ENCODE data around the gene OLFM2. TPM values are rescaled to one million over a fixed set of nuclear protein-coding genes. Genes with fewer than 3 reads are reported as not detected.
A peak's percentile ranks its signal among the peaks of the same experiment; 100 is the strongest.

The OLFM2 gene
- total RNA-seq, 2 experiments from 2014 or later, result 0.12 to 1.0 TPM

- H3K9me3 Mint-ChIP-seq, result no peaks in the 10 kb centered on the region
Observed at GRCh38 chr19:9914315-9915207, 21.8 kb downstream of the OLFM2 start.

GRCh38 chr19:9914001-9914314 lies 22.4 kb downstream of the OLFM2 start:
- Mint-ChIP-seq H3K4me1 (ENCODE audit: low read depth) (peaks cover 4% of the 10 kb centered on the region), H3K9me3 (no peaks in the 10 kb centered on the region), H3K27me3 (ENCODE audit: low read depth) (peaks cover 16% of the 10 kb centered on the region), H3K27ac (no peak overlapping the region), H3K36me3 (ENCODE audit: low read depth) (no peaks in the 10 kb centered on the region), H3K4me3 (peak overlapping the region; percentile 71)
- intact Hi-C loops (cut with micrococcal nuclease), result loop anchor here (1.0 to 10.0 kb wide), 6 partner anchors 51 to 779 kb away; partner anchors contain the start of gene ZNF561
- no peak for DNase-seq
- CTCF ChIA-PET, result no interaction called here

More at GRCh38 chr19:9914315-9915207, 21.8 kb downstream of the OLFM2 start:
- H3K27ac Mint-ChIP-seq, result no peak overlapping the region
- no peaks in the 10 kb centered on the region for H3K36me3 Mint-ChIP-seq (ENCODE audit: low read depth)
- CTCF ChIA-PET, result no interaction called here
- H3K27me3 Mint-ChIP-seq (ENCODE audit: low read depth), result peaks cover 16% of the 10 kb centered on the region
- intact Hi-C loops (cut with micrococcal nuclease), result loop anchor here (1.0 to 10.0 kb wide), 6 partner anchors 51 to 780 kb away; partner anchors contain the start of gene ZNF561
- DNase-seq, result peak; percentile 90
- H3K4me1 Mint-ChIP-seq (ENCODE audit: low read depth), result peaks cover 4% of the 10 kb centered on the region
- peak overlapping the region; percentile 71 for H3K4me3 Mint-ChIP-seq

GRCh38 chr19:9913237-9914000 lies 22.9 kb downstream of the OLFM2 start:
- CTCF ChIA-PET, result no interaction called here
- Mint-ChIP-seq H3K9me3 (no peaks in the 10 kb centered on the region), H3K27ac (no peak overlapping the region), H3K4me3 (peak overlapping the region; percentile 52), H3K36me3 (ENCODE audit: low read depth) (no peaks in the 10 kb centered on the region), H3K4me1 (ENCODE audit: low read depth) (peaks cover 4% of the 10 kb centered on the region), H3K27me3 (ENCODE audit: low read depth) (peaks cover 11% of the 10 kb centered on the region)
- intact Hi-C loops (cut with micrococcal nuclease), result loop anchor here (5.0 to 10.0 kb wide), 3 partner anchors 291 to 779 kb away; partner anchors contain the start of gene ZNF561
- no peak for DNase-seq

GRCh38 chr19:9912551-9913236 lies 23.6 kb downstream of the OLFM2 start:
- Mint-ChIP-seq H3K27me3 (ENCODE audit: low read depth) (peaks cover 9% of the 10 kb centered on the region), H3K4me1 (ENCODE audit: low read depth) (peaks cover 4% of the 10 kb centered on the region), H3K27ac (no peak overlapping the region), H3K36me3 (ENCODE audit: low read depth) (no peaks in the 10 kb centered on the region), H3K4me3 (peak overlapping the region; percentile 52), H3K9me3 (no peaks in the 10 kb centered on the region)
- intact Hi-C loops (cut with micrococcal nuclease), result loop anchor here (5.0 to 10.0 kb wide), 3 partner anchors 290 to 778 kb away; partner anchors contain the start of gene ZNF561
- no peak for DNase-seq
- CTCF ChIA-PET, result interaction anchor here (0.6 kb wide), 1 partner anchor 78 kb away, joined by 3 read pairs; no protein-coding TSS in a partner anchor

GRCh38 chr19:9911524-9912185 lies 24.7 kb downstream of the OLFM2 start:
- no peaks in the 10 kb centered on the region for H3K36me3 Mint-ChIP-seq (ENCODE audit: low read depth)
- intact Hi-C loops (cut with micrococcal nuclease), result loop anchor here (5.0 to 10.0 kb wide), 3 partner anchors 289 to 777 kb away; partner anchors contain the start of gene ZNF561
- no peak overlapping the region for H3K27ac Mint-ChIP-seq
- H3K4me3 Mint-ChIP-seq, result no peak overlapping the region
- CTCF ChIA-PET, result interaction anchor here (0.6 kb wide), 1 partner anchor 77 kb away, joined by 3 read pairs; no protein-coding TSS in a partner anchor
- H3K27me3 Mint-ChIP-seq (ENCODE audit: low read depth), result peaks cover 1% of the 10 kb centered on the region
- no peak for DNase-seq
- no peaks in the 10 kb centered on the region for H3K9me3 Mint-ChIP-seq
- H3K4me1 Mint-ChIP-seq (ENCODE audit: low read depth), result peaks cover 4% of the 10 kb centered on the region

- Mint-ChIP-seq H3K4me1 (ENCODE audit: low read depth) (peaks cover 4% of the 10 kb centered on the region), H3K36me3 (ENCODE audit: low read depth) (no peaks in the 10 kb centered on the region), H3K9me3 (no peaks in the 10 kb centered on the region), H3K4me3 (no peak overlapping the region), H3K27me3 (ENCODE audit: low read depth) (no peaks in the 10 kb centered on the region), H3K27ac (no peak overlapping the region)
- intact Hi-C loops (cut with micrococcal nuclease), result loop anchor here (5.0 to 10.0 kb wide), 3 partner anchors 288 to 776 kb away; partner anchors contain the start of gene ZNF561
- DNase-seq, result no peak
- CTCF ChIA-PET, result no interaction called here
Observed at GRCh38 chr19:9910625-9911024, 25.7 kb downstream of the OLFM2 start.

- CTCF ChIA-PET, result no interaction called here
- no peaks in the 10 kb centered on the region for H3K9me3 Mint-ChIP-seq
- H3K36me3 Mint-ChIP-seq (ENCODE audit: low read depth), result no peaks in the 10 kb centered on the region
- H3K27ac Mint-ChIP-seq, result no peak overlapping the region
- peaks cover 4% of the 10 kb centered on the region for H3K4me1 Mint-ChIP-seq (ENCODE audit: low read depth)
- H3K4me3 Mint-ChIP-seq, result no peak overlapping the region
- no peak for DNase-seq
- H3K27me3 Mint-ChIP-seq (ENCODE audit: low read depth), result no peaks in the 10 kb centered on the region
- intact Hi-C loops (cut with micrococcal nuclease), result no loop called here
Observed at GRCh38 chr19:9909251-9909650, 27.1 kb downstream of the OLFM2 start.

GRCh38 chr19:9906475-9907087 lies 29.7 kb downstream of the OLFM2 start:
- H3K9me3 Mint-ChIP-seq, result no peaks in the 10 kb centered on the region
- H3K4me1 Mint-ChIP-seq (ENCODE audit: low read depth), result no peaks in the 10 kb centered on the region
- H3K36me3 Mint-ChIP-seq (ENCODE audit: low read depth), result no peaks in the 10 kb centered on the region
- DNase-seq, result no peak
- CTCF ChIA-PET, result no interaction called here
- no peaks in the 10 kb centered on the region for H3K27me3 Mint-ChIP-seq (ENCODE audit: low read depth)
- no peak overlapping the region for H3K27ac Mint-ChIP-seq
- no peak overlapping the region for H3K4me3 Mint-ChIP-seq
- intact Hi-C loops (cut with micrococcal nuclease), result no loop called here

GRCh38 chr19:9903336-9903735 lies 33.0 kb downstream of the OLFM2 start:
- Mint-ChIP-seq H3K4me1 (ENCODE audit: low read depth) (no peaks in the 10 kb centered on the region), H3K9me3 (no peaks in the 10 kb centered on the region), H3K4me3 (no peak overlapping the region), H3K27me3 (ENCODE audit: low read depth) (peaks cover 8% of the 10 kb centered on the region), H3K36me3 (ENCODE audit: low read depth) (no peaks in the 10 kb centered on the region), H3K27ac (no peak overlapping the region)
- CTCF ChIA-PET, result no interaction called here
- intact Hi-C loops (cut with micrococcal nuclease), result no loop called here
- DNase-seq, result no peak

GRCh38 chr19:9901642-9902041 lies 34.7 kb downstream of the OLFM2 start:
- no peaks in the 10 kb centered on the region for H3K4me1 Mint-ChIP-seq (ENCODE audit: low read depth)
- H3K36me3 Mint-ChIP-seq (ENCODE audit: low read depth), result no peaks in the 10 kb centered on the region
- no peak overlapping the region for H3K4me3 Mint-ChIP-seq
- intact Hi-C loops (cut with micrococcal nuclease), result no loop called here
- no peaks in the 10 kb centered on the region for H3K9me3 Mint-ChIP-seq
- peaks cover 8% of the 10 kb centered on the region for H3K27me3 Mint-ChIP-seq (ENCODE audit: low read depth)
- no peak overlapping the region for H3K27ac Mint-ChIP-seq
- no peak for DNase-seq
- CTCF ChIA-PET, result no interaction called here

- H3K36me3 Mint-ChIP-seq (ENCODE audit: low read depth), result no peaks in the 10 kb centered on the region
- CTCF ChIA-PET, result no interaction called here
- H3K27ac Mint-ChIP-seq, result no peak overlapping the region
- intact Hi-C loops (cut with micrococcal nuclease), result no loop called here
- peaks cover 8% of the 10 kb centered on the region for H3K27me3 Mint-ChIP-seq (ENCODE audit: low read depth)
- no peak overlapping the region for H3K4me3 Mint-ChIP-seq
- no peaks in the 10 kb centered on the region for H3K9me3 Mint-ChIP-seq
- no peak for DNase-seq
- no peaks in the 10 kb centered on the region for H3K4me1 Mint-ChIP-seq (ENCODE audit: low read depth)
Observed at GRCh38 chr19:9901020-9901419, 35.3 kb downstream of the OLFM2 start.
